Endothelial cell of umbilical vein (primary cell): ENCODE results near the gene EEFSEC. TPM values are rescaled to one million over a fixed set of nuclear protein-coding genes. Genes with fewer than 3 reads are reported as not detected.

Experiments
- BruUV-seq: library from RNA; stranded (reverse); fragments of 400-500 nt; replicated peaks from 2 replicates; lab custom pipeline; 2021; lab: Mats Ljungman, UMichigan
- CTCF ChIA-PET: fragments of 300-600, 350-600 bp; sonication (Branson Sonifier 250); formaldehyde crosslinking; loops from one replicate; lab custom pipeline; 2021; ENCODE audit warnings: antibody characterized with exemption, inconsistent platforms; lab: Charles Lee
- POLR2A ChIA-PET: fragments of 300-600, 350-600 bp; sonication (Branson Sonifier 250); formaldehyde crosslinking; loops from one replicate; lab custom pipeline; 2021; ENCODE audit warnings: antibody characterized with exemption, inconsistent platforms; lab: Charles Lee
- DNase-seq: peaks from one replicate; pipeline ENCODE4 v3.0.0-alpha.2; 2011; ENCODE audit warnings: low read depth, low spot score
- FAIRE-seq: peaks from 2 replicates; lab custom pipeline; 2011; peaks lifted over from hg19 to GRCh38; lab: Jason Lieb, UNC
- H2AFZ ChIP-seq: 2 replicates; pipeline ENCODE4 v1.6.0; 2012; ENCODE audit warnings: low read depth, low read length, control low read depth, inconsistent platforms
- H3K27ac ChIP-seq: 2 replicates; pipeline ENCODE4 v1.5.1; 2011; ENCODE audit warnings: low read depth, mild to moderate bottlenecking, control low read depth, low read length, moderate library complexity; ENCODE audit not compliant: insufficient read depth
- H3K27me3 ChIP-seq, 2 experiments: 2 replicates each; pipeline versions ENCODE4 v1.6.0 to v1.6.1; 2011; ENCODE audit warnings: low read length in 2 of 2, mixed read lengths in 1 of 2; ENCODE audit not compliant: control insufficient read depth in 2 of 2, insufficient read depth in 2 of 2
- H3K36me3 ChIP-seq, 2 experiments: 2 replicates in 1 of 2; 3 replicates in 1 of 2; pipeline ENCODE4 v1.5.1; 2011; ENCODE audit warnings: low read length in 2 of 2, mild to moderate bottlenecking in 1 of 2, moderate library complexity in 1 of 2; ENCODE audit not compliant: control insufficient read depth in 2 of 2, insufficient read depth in 2 of 2; ENCODE audit errors: extremely low read depth in 1 of 2
- H3K4me1 ChIP-seq: 3 replicates; pipeline ENCODE4 v1.5.1; 2011; ENCODE audit warnings: mild to moderate bottlenecking, low read length; ENCODE audit not compliant: control insufficient read depth, insufficient read depth; ENCODE audit errors: extremely low read depth
- H3K4me2 ChIP-seq: 2 replicates; pipeline ENCODE4 v1.6.1; 2011; ENCODE audit warnings: low read length, control low read depth, mixed read lengths; ENCODE audit not compliant: insufficient read depth
- H3K4me3 ChIP-seq, 3 experiments: fragments of 200-600 bp in 1 of 3; sonication (generic), shearing (Covaris generic) in 1 of 3; replicated peaks in 1 of 3; 2 replicates each; pipeline ENCODE4 v1.5.1; 2011 to 2016; ENCODE audit warnings: control low read depth in 3 of 3, low read length in 3 of 3, mild to moderate bottlenecking in 2 of 3, inconsistent platforms in 1 of 3, low read depth in 1 of 3, moderate library complexity in 1 of 3; ENCODE audit not compliant: insufficient read depth in 1 of 3
- H3K79me2 ChIP-seq: 2 replicates; pipeline ENCODE4 v1.6.0; 2012; ENCODE audit warnings: low read length, inconsistent platforms; ENCODE audit not compliant: control insufficient read depth, insufficient read depth
- H3K9ac ChIP-seq: replicated peaks from 2 replicates; pipeline ENCODE3; 2011; ENCODE audit warnings: low read length, control low read depth; ENCODE audit not compliant: insufficient read depth; ENCODE audit errors: extremely low read depth
- H3K9me1 ChIP-seq: replicated peaks from 3 replicates; pipeline ENCODE4 v1.6.0; 2011; ENCODE audit warnings: mild to moderate bottlenecking, low read length; ENCODE audit not compliant: control insufficient read depth, insufficient read depth; ENCODE audit errors: extremely low read depth
- H3K9me3 ChIP-seq: replicated peaks from 2 replicates; pipeline ENCODE4 v1.5.1; 2012; ENCODE audit warnings: low read length, inconsistent platforms; ENCODE audit not compliant: control insufficient read depth, insufficient read depth
- H4K20me1 ChIP-seq: replicated peaks from 2 replicates; pipeline ENCODE3; 2011; ENCODE audit warnings: mild to moderate bottlenecking, low read length; ENCODE audit not compliant: control insufficient read depth, insufficient read depth; ENCODE audit errors: extremely low read depth
- EZH2 ChIP-seq: IDR thresholded peaks from 2 replicates; pipeline ENCODE4 v1.6.1; 2012; ENCODE audit warnings: borderline replicate concordance, low read depth, mild to moderate bottlenecking, moderate library complexity, low read length, inconsistent platforms; ENCODE audit not compliant: severe bottlenecking
- FOS ChIP-seq: IDR thresholded peaks from 2 replicates; pipeline ENCODE4 v1.6.1; 2011; ENCODE audit warnings: mild to moderate bottlenecking, low read length, moderate library complexity, borderline replicate concordance; ENCODE audit not compliant: insufficient read depth
- GATA2 ChIP-seq: IDR thresholded peaks from 2 replicates; pipeline ENCODE4 v1.7.0; 2011; ENCODE audit warnings: low read depth, mild to moderate bottlenecking, moderate library complexity, mixed read lengths, low read length; ENCODE audit not compliant: insufficient read length, insufficient read depth
- JUN ChIP-seq: IDR thresholded peaks from 2 replicates; pipeline ENCODE4 v1.6.1; 2011; ENCODE audit warnings: borderline replicate concordance, low read depth; ENCODE audit not compliant: insufficient read length, insufficient read depth
- MYC ChIP-seq: IDR thresholded peaks from one replicate; pipeline ENCODE4 v1.6.1; 2011; ENCODE audit warnings: mild to moderate bottlenecking, low read depth, low read length
- POLR2A ChIP-seq: IDR thresholded peaks from 2 replicates; pipeline ENCODE4 v1.6.1; 2012; ENCODE audit warnings: low read depth, mild to moderate bottlenecking, control low read depth, low read length
- POLR2AphosphoS5 ChIP-seq: IDR thresholded peaks from 2 replicates; pipeline ENCODE4 v1.6.1; 2012; ENCODE audit warnings: low read depth, mild to moderate bottlenecking, control low read depth, low read length, moderate library complexity; ENCODE audit not compliant: insufficient read depth
- dilution Hi-C: fragments of 300-500 bp; cut with MboI; formaldehyde crosslinking; loops from one replicate; pipeline ENCODE4 v1.15.0; 2019; ENCODE audit warnings: low sequenced_read_pairs; ENCODE audit not compliant: extremely low pct_ligation_motif_present
- intact Hi-C: fragments of 100-400 bp; cut with micrococcal nuclease; formaldehyde crosslinking; loops from one replicate; pipeline ENCODE4 v1.10.0; 2022
- polyA plus RNA-seq, 4 experiments: library from polyadenylated mRNA; depleted of rRNA in 3 of 4; stranded (reverse) in 3 of 4; unstranded in 1 of 4; fragments of >200 nt; gene quantifications; 2 replicates each; pipeline versions ENCODE4 v1.2.1 to v1.2.3, GENCODE V29; 2011 to 2012; ENCODE audit warnings: missing spikeins in 1 of 4
- total RNA-seq: library from RNA; stranded (reverse); gene quantifications from 2 replicates; pipeline ENCODE4 v1.2.3, GENCODE V29; 2021
- TF ChIP-seq, protein P1 (sequence below): IDR thresholded peaks from 2 replicates; pipeline ENCODE4 v1.6.1; 2011; ENCODE audit not compliant: insufficient read depth, insufficient read length
- TF ChIP-seq, protein P2 (sequence below), 2 donors: IDR thresholded peaks; 1 replicate in 1 of 2; 2 replicates in 1 of 2; pipeline ENCODE4 v1.5.1; 2011; ENCODE audit warnings: low read length in 2 of 2, mild to moderate bottlenecking in 2 of 2, moderate library complexity in 2 of 2, control low read depth in 1 of 2, inconsistent platforms in 1 of 2, low read depth in 1 of 2; ENCODE audit not compliant: insufficient read depth in 1 of 2; ENCODE audit errors: extremely low read depth in 1 of 2

Gene EEFSEC
- total and polyA plus RNA-seq, 2 donors (not counting 3 experiments of a cell fraction or from before 2014, with no cell fraction given) = 13.1 to 14.5 TPM

DNA sequence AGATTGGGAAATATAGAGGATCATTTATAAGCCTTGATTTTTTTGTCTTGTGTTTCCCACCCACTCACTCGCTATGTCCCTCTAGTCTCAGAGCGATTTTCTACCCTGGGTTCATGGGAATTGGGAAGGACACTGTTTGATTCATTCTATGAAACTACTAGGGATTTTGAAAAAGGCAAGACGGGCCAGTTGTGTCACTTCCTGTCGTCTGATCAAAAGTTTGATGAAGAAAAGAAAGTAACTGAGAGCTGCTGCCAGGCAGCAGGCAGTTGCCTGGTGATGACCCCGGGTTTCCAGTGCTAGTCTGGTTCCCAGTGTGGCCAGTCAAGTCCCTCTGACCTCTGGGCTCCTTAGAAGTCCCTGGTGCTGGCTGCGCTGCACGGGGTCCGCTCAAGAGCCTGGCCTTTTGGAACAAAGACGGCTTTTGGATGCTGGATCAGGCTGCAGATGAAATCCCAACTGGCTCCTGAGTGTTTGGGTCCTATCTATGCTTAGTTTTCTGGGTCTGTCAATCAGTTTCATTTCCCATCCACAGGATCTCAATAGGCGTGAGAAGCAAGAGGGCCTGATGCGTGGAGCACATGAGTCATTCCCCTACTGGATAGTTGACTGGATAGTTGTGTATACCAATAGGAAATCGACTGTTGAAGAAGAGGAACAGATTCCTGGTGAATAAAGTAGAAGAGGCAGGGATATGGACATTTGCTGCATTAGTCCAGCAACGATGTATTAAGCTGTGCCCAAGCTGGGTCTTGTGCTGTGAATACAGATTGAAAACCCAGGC lies 89.7 kb downstream of the EEFSEC start:
- dilution Hi-C loops = no loop called here
- no peaks in the 10 kb centered on the region for H4K20me1 ChIP-seq
- FAIRE-seq (peak; percentile 76), DNase-seq (peak; percentile 13)
- POLR2A ChIA-PET = no interaction called here
- no peak overlapping the region for H3K9ac ChIP-seq
- H3K79me2 ChIP-seq = no peaks in the 10 kb centered on the region
- H3K4me2 ChIP-seq = peak overlapping the region; percentile 18
- intact Hi-C loops = no loop called here
- H3K9me1 ChIP-seq = no peaks in the 10 kb centered on the region
- CTCF ChIA-PET = interaction anchor here (1.5 kb wide), 1 partner anchor 11 kb away, joined by 3 read pairs; no protein-coding TSS in a partner anchor
- peaks cover 5% of the 10 kb centered on the region for H3K4me1 ChIP-seq
- no peaks in the 10 kb centered on the region for H3K36me3 ChIP-seq
- H3K27me3 ChIP-seq = no peaks in the 10 kb centered on the region
- TF ChIP-seq GATA2 (no peak), POLR2AphosphoS5 (no peak), MYC (no peak), EZH2 (no peak), JUN (no peak), POLR2A (no peak), FOS (no peak)
- TF ChIP-seq, protein P1, sequence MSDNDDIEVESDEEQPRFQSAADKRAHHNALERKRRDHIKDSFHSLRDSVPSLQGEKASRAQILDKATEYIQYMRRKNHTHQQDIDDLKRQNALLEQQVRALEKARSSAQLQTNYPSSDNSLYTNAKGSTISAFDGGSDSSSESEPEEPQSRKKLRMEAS = no peak
- TF ChIP-seq, protein P2, sequence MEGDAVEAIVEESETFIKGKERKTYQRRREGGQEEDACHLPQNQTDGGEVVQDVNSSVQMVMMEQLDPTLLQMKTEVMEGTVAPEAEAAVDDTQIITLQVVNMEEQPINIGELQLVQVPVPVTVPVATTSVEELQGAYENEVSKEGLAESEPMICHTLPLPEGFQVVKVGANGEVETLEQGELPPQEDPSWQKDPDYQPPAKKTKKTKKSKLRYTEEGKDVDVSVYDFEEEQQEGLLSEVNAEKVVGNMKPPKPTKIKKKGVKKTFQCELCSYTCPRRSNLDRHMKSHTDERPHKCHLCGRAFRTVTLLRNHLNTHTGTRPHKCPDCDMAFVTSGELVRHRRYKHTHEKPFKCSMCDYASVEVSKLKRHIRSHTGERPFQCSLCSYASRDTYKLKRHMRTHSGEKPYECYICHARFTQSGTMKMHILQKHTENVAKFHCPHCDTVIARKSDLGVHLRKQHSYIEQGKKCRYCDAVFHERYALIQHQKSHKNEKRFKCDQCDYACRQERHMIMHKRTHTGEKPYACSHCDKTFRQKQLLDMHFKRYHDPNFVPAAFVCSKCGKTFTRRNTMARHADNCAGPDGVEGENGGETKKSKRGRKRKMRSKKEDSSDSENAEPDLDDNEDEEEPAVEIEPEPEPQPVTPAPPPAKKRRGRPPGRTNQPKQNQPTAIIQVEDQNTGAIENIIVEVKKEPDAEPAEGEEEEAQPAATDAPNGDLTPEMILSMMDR (IDR thresholded peaks at IDR 0.05; ENCODE audit: extremely low read depth in 1 of 2, insufficient read depth in 1 of 2, low read depth in 1 of 2, low read length in 2 of 2) = no peak
- BruUV-seq = no TSS peak
- peak overlapping the region; percentile 46 for H2AFZ ChIP-seq
- H3K9me3 ChIP-seq = no peaks in the 10 kb centered on the region
- H3K4me3 ChIP-seq = no peak overlapping the region
- no peak overlapping the region for H3K27ac ChIP-seq
